ENCODE measurements around the gene IFT52.

IFT52 gene

GRCh38 chr20:43564455-43564854 is 26.3 kb upstream of the IFT52 start:
- no peaks in the 10 kb centered on the region for H3K27me3 ChIP-seq (ENCODE audit: insufficient read depth, low read depth)
- H3K9ac ChIP-seq, result no peak overlapping the region
- no peak overlapping the region for H3K27ac ChIP-seq
- H3K36me3 ChIP-seq (ENCODE audit: insufficient read depth), result no peaks in the 10 kb centered on the region
- no peaks in the 10 kb centered on the region for H4K20me1 ChIP-seq (ENCODE audit: insufficient read depth)
- H3K4me2 ChIP-seq, result no peak overlapping the region
- H3K4me3 ChIP-seq (IDR thresholded peaks at IDR 0.05; ENCODE audit: insufficient read depth, low read depth, low read length), result no peak overlapping the region
- no peaks in the 10 kb centered on the region for H3K4me1 ChIP-seq (ENCODE audit: low read depth, poor library complexity, severe bottlenecking)
- no peak overlapping the region for H2AFZ ChIP-seq (ENCODE audit: low read depth)
- no peaks in the 10 kb centered on the region for H3K79me2 ChIP-seq (ENCODE audit: insufficient read depth, low read depth)
- TF ChIP-seq, protein P1, sequence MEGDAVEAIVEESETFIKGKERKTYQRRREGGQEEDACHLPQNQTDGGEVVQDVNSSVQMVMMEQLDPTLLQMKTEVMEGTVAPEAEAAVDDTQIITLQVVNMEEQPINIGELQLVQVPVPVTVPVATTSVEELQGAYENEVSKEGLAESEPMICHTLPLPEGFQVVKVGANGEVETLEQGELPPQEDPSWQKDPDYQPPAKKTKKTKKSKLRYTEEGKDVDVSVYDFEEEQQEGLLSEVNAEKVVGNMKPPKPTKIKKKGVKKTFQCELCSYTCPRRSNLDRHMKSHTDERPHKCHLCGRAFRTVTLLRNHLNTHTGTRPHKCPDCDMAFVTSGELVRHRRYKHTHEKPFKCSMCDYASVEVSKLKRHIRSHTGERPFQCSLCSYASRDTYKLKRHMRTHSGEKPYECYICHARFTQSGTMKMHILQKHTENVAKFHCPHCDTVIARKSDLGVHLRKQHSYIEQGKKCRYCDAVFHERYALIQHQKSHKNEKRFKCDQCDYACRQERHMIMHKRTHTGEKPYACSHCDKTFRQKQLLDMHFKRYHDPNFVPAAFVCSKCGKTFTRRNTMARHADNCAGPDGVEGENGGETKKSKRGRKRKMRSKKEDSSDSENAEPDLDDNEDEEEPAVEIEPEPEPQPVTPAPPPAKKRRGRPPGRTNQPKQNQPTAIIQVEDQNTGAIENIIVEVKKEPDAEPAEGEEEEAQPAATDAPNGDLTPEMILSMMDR (conservative IDR thresholded peaks at IDR 0.05; ENCODE audit: low read depth, low read length), result no peak

GRCh38 chr20:43564993-43565757 is 25.6 kb upstream of the IFT52 start:
- Histone ChIP-seq H4K20me1 (ENCODE audit: insufficient read depth) (no peaks in the 10 kb centered on the region), H3K9ac (no peak overlapping the region), H3K79me2 (ENCODE audit: insufficient read depth, low read depth) (no peaks in the 10 kb centered on the region), H3K27me3 (ENCODE audit: insufficient read depth, low read depth) (no peaks in the 10 kb centered on the region), H3K27ac (no peak overlapping the region), H3K4me1 (ENCODE audit: low read depth, poor library complexity, severe bottlenecking) (no peaks in the 10 kb centered on the region), H3K4me3 (IDR thresholded peaks at IDR 0.05; ENCODE audit: insufficient read depth, low read depth, low read length) (no peak overlapping the region), H3K4me2 (no peak overlapping the region), H2AFZ (ENCODE audit: low read depth) (no peak overlapping the region), H3K36me3 (ENCODE audit: insufficient read depth) (no peaks in the 10 kb centered on the region)
- TF ChIP-seq, protein P1 (conservative IDR thresholded peaks at IDR 0.05; ENCODE audit: low read depth, low read length), result no peak

DNA sequence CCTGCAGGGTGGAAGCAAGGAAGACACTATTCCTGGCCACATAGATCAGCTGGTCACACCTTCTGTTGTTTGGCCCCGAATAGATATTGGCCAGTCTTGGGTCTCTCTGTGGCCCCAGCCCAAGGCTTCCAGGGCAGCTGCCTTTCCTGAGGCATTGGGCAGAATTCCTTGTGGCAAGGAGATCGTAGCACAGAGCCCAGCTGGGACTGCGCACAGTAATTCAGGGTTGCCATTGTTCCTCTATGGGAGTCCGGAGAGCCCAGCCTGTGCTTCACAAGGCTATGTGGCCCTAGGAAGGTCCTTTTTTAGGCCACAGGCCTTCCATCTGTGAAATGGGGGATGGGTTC is 25.0 kb upstream of the IFT52 start:
- Histone ChIP-seq H3K27me3 (ENCODE audit: insufficient read depth, low read depth) (no peaks in the 10 kb centered on the region), H4K20me1 (ENCODE audit: insufficient read depth) (no peaks in the 10 kb centered on the region), H2AFZ (ENCODE audit: low read depth) (no peak overlapping the region), H3K4me2 (no peak overlapping the region), H3K4me1 (ENCODE audit: low read depth, poor library complexity, severe bottlenecking) (no peaks in the 10 kb centered on the region), H3K9ac (no peak overlapping the region), H3K4me3 (IDR thresholded peaks at IDR 0.05; ENCODE audit: insufficient read depth, low read depth, low read length) (no peak overlapping the region), H3K36me3 (ENCODE audit: insufficient read depth) (no peaks in the 10 kb centered on the region), H3K27ac (no peak overlapping the region), H3K79me2 (ENCODE audit: insufficient read depth, low read depth) (no peaks in the 10 kb centered on the region)
- TF ChIP-seq, protein P1 (conservative IDR thresholded peaks at IDR 0.05; ENCODE audit: low read depth, low read length), result no peak

DNA sequence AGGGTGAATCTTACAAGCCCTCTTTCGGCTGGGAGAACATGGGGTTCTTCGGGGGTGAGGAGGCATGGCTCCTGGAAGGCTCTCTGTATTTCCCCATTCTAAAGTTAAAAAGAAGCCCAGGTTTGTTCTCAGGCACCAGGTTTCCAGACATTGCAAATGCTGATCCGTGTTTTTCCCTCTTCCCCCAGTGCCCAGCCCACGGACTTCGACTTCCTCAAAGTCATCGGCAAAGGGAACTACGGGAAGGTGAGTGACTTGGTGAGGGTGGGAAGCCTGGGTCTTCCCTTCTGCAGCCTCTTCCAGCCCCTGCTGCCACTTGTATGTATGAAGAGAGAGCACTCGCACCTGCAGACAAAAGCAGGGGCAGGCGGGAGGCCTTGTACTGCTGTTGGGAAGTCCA is 23.3 kb upstream of the IFT52 start:
- Histone ChIP-seq H3K4me3 (IDR thresholded peaks at IDR 0.05; ENCODE audit: insufficient read depth, low read depth, low read length) (no peak overlapping the region), H3K4me2 (no peak overlapping the region), H3K36me3 (ENCODE audit: insufficient read depth) (no peaks in the 10 kb centered on the region), H3K79me2 (ENCODE audit: insufficient read depth, low read depth) (no peaks in the 10 kb centered on the region), H3K27ac (no peak overlapping the region), H3K27me3 (ENCODE audit: insufficient read depth, low read depth) (no peaks in the 10 kb centered on the region), H4K20me1 (ENCODE audit: insufficient read depth) (no peaks in the 10 kb centered on the region), H3K9ac (no peak overlapping the region), H2AFZ (ENCODE audit: low read depth) (no peak overlapping the region), H3K4me1 (ENCODE audit: low read depth, poor library complexity, severe bottlenecking) (no peaks in the 10 kb centered on the region)
- TF ChIP-seq, protein P1 (conservative IDR thresholded peaks at IDR 0.05; ENCODE audit: low read depth, low read length), result no peak
